GM10847 (cell line): ENCODE results near the gene COL27A1.

Experiments used
- POLR2A ChIP-seq: IDR thresholded peaks from 2 replicates; pipeline ENCODE4 v1.6.1; 2011; ENCODE audit not compliant: insufficient read length; ENCODE audit errors: extremely low read depth

COL27A1 gene

GRCh38 chr9:114130624-114131277, 24.6 kb upstream of the COL27A1 start:
- no peak for TF ChIP-seq POLR2A

DNA sequence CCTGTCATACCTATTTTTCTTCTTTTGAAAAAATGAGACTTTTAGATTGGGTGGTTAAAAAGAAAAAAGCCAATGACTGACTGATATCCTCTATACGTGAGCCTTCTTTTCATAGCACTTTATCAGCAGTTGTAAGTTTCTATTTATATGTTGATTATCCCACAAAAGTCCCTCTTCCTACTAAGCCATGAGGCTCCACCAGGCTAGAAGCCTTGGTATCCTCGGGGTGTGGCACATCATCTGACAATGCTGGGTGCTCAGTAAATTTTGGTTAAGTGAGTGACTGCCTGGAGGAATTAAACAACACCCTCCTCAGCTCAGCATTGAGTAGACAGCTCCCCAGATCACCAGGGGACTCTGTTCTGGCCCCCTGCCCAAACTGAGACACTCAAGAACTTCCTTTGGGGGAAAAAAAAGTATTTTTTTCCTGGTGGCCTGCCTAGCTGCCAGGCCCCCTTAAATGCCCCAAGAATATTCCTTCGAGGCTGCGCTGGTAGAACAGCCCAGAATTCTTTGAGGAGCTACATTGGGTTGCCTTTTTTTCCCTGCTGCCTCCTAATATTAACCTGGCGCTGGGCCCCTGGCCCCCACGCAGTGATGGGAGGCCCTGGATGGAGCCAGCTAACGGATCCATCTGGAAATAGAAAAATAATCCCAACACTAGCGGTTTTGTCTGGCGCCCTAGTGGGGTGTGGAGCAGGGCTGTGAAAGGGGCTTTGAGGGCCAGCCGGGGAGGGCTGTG, 23.4 kb upstream of the COL27A1 start:
- no peak for TF ChIP-seq POLR2A

GRCh38 chr9:114132550-114132918, 22.8 kb upstream of the COL27A1 start:
- TF ChIP-seq POLR2A, result no peak

DNA sequence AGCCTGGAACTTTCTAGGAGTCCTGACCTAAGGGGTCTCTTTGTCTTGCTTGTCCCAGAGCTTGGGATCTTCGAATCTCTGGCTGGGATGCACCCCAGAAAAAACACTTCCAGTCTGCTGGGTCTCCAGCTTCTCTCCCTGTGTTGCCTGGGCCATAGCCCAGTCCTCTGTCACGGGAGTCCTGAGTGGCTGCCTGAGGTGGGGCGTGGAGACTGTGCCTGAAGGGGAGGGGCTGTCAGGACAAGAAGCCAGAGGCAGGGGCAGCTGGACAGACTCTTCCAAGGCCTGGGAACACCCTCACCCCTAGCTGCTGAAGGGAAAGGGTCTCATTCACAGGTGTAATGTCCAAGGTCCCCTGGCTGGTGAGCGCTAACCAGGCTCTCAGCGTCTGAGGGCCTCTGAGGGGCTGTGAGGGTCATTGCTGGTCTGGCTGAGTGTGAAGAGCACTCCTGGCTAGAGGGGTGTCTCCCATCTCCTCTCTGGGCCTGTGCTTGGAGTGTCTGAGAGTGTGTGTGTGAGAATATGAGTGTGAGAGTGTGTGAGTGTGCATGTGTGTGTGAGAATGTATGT, 20.4 kb upstream of the COL27A1 start:
- TF ChIP-seq POLR2A, result no peak

DNA sequence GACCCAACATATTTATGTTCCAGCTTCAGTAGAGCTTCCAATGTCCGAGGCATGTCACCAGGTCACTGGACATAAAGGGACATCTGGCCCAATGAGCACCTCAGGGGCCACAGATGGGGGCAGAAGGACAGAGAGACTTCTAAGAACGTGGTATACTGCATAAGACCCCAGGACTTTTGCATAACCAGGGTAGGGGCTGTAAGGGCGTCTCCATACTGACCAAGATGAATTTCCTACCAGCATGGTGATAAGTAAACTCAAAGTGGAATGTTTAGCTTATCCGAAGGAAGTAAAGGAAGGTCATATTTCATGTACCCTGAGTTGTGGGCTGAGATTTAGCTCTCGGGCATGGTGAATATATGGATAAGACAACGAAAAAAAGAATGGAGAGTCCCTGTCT, 17.5 kb upstream of the COL27A1 start:
- TF ChIP-seq POLR2A, result no peak

DNA sequence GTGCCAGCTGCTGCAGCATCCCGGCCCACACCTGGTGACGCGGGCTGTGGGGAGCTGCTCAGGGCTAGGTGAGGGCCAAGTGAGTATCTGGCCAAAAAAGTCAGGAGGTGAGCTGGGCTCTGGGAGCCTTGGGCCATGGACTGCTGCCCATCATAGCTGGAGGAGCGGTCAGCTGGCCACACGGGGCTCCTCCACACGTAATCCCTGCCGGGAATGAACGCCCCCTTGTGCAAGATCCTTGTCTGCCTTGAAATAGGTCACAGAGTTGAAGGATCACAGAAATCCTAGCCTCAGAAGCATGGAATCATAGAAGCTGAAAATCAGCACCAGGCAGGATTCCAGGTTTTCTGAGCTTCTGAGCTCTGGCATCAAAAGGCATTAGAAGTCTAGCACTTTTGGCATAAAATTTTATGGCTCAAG, 16.8 kb upstream of the COL27A1 start:
- no peak for TF ChIP-seq POLR2A

GRCh38 chr9:114139071-114139470, 16.3 kb upstream of the COL27A1 start:
- TF ChIP-seq POLR2A, result no peak

DNA sequence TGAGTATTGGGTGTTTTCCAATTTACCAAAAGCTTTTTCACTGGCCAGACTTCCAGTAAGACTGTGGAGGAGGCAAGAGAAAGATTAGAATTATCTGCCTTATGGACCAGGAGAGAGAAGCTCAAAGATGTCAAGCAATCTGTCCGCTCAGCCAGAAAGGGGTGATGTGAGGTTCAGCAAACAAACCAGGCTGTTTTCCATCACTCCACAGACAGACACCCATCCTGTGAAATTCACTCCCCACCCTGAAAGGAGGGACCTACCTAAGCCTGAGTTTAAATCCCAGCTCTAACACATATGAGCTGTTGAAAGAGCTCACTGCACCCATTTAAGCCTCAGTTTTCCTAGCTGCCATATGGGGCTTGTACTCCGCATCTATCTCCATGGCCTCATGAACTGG, 14.9 kb upstream of the COL27A1 start:
- no peak for TF ChIP-seq POLR2A

DNA sequence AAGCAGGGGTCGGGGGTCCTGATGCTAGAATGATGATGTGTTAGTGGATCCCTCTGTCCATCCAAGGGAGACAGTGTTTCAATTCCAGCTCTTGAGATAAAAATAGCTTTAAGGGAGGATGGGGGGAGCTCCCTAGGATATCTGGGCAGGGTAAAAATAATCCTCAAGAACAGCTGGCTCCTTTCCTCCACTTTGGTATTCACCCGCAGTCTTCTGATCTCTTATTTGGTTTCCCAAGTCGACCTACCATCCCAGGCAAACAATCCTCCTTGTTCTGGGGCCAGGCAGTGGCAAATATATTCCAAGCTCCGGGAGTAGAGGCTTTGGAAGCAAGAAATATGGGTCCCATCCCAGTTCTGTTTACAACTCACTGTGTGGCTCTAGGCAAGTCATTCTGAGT, 14.5 kb upstream of the COL27A1 start:
- TF ChIP-seq POLR2A, result no peak

GRCh38 chr9:114141553-114142402, 13.6 kb upstream of the COL27A1 start:
- TF ChIP-seq POLR2A, result no peak

DNA sequence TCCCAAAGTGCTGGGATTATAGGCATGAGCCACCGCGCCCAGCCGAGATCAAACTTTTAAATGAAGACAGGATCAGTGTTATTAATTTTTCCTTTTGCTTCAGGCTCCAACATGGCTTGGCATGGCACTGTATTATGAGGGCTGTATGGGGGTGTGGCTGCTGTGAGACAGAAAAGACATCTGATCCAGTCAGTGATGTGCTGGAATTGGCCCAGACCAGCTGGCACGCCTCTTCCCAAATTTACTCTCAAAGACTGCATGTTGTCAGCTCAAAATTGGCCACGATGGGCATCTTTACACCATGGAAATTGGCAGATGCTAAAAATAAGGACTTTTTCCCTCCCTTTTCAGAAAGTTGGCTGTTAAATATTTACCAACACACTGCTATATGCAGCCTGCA, 12.1 kb upstream of the COL27A1 start:
- TF ChIP-seq POLR2A, result no peak

GRCh38 chr9:114146735-114147134, 8.6 kb upstream of the COL27A1 start:
- TF ChIP-seq POLR2A, result no peak

GRCh38 chr9:114149181-114149580, 6.2 kb upstream of the COL27A1 start:
- TF ChIP-seq POLR2A, result no peak

- TF ChIP-seq POLR2A, result no peak
Observed at GRCh38 chr9:114149765-114150340, 5.5 kb upstream of the COL27A1 start.

GRCh38 chr9:114150608-114151007, 4.7 kb upstream of the COL27A1 start:
- TF ChIP-seq POLR2A, result no peak
